OCI-LY1 (cell line): Measurements from ENCODE around the gene ICA1.
"Not testable (repeated sequence)": the region's sequence is repeated elsewhere in the genome, so short reads cannot be mapped to it uniquely, and the experiment has no call there.

ENCODE experiments used
- H2AFZ ChIP-seq: fragments of 200-600 bp; sonication (generic), shearing (Covaris generic); 2 replicates; pipeline ENCODE4 v1.6.0; 2014; ENCODE audit warnings: antibody characterized with exemption, mild to moderate bottlenecking, low read length
- H3F3A ChIP-seq: fragments of 200-600 bp; sonication (generic), shearing (Covaris generic); 2 replicates; pipeline ENCODE4 v1.6.0; 2014; ENCODE audit warnings: mild to moderate bottlenecking, antibody characterized with exemption, low read length, moderate library complexity; ENCODE audit not compliant: insufficient read depth
- H3K27ac ChIP-seq: fragments of 200-600 bp; sonication (generic); 2 replicates; pipeline ENCODE4 v1.5.1; 2014; ENCODE audit warnings: low read length, mixed run types, mild to moderate bottlenecking, low read depth; ENCODE audit not compliant: poor library complexity, severe bottlenecking
- H3K27me3 ChIP-seq: fragments of 200-600 bp; sonication (generic); 2 replicates; pipeline ENCODE4 v1.6.0; 2014; ENCODE audit warnings: antibody characterized with exemption, mild to moderate bottlenecking, low read length, moderate library complexity; ENCODE audit not compliant: insufficient read depth
- H3K36me3 ChIP-seq: fragments of 200-600 bp; sonication (generic); 2 replicates; pipeline ENCODE4 v1.6.1; 2014; ENCODE audit warnings: mild to moderate bottlenecking, antibody characterized with exemption, low read length, moderate library complexity, mixed read lengths; ENCODE audit not compliant: insufficient read depth
- H3K4me1 ChIP-seq: fragments of 200-600 bp; sonication (generic); 2 replicates; pipeline ENCODE4 v1.5.1; 2014; ENCODE audit warnings: mild to moderate bottlenecking, low read length, moderate library complexity; ENCODE audit not compliant: insufficient read depth, severe bottlenecking
- H3K4me2 ChIP-seq: fragments of 200-600 bp; sonication (generic), shearing (Covaris generic); 2 replicates; pipeline ENCODE4 v1.6.1; 2014; ENCODE audit warnings: low read length
- H3K4me3 ChIP-seq: fragments of 200-600 bp; sonication (generic); 2 replicates; pipeline ENCODE4 v1.5.1; 2014; ENCODE audit warnings: low read length, low read depth, mild to moderate bottlenecking, mixed read lengths; ENCODE audit not compliant: poor library complexity, severe bottlenecking
- H3K79me2 ChIP-seq: fragments of 200-600 bp; shearing (Covaris generic); 2 replicates; pipeline ENCODE4 v1.6.1; 2016; ENCODE audit warnings: mixed run types, low read length, mixed read lengths; ENCODE audit not compliant: insufficient read depth
- H3K9ac ChIP-seq: fragments of 200-600 bp; sonication (generic), shearing (Covaris generic); 2 replicates; pipeline ENCODE4 v1.6.1; 2014; ENCODE audit warnings: mild to moderate bottlenecking, low read length, mixed read lengths
- H3K9me2 ChIP-seq: fragments of 200-600 bp; sonication (generic), shearing (Covaris generic); 2 replicates; pipeline ENCODE4 v1.6.1; 2014; ENCODE audit warnings: low read depth, mild to moderate bottlenecking, low read length, mixed read lengths
- H3K9me3 ChIP-seq: fragments of 200-600 bp; shearing (Covaris generic); 2 replicates; pipeline ENCODE4 v1.6.1; 2014; ENCODE audit warnings: low read length, mixed read lengths
- H4K20me1 ChIP-seq: fragments of 200-600 bp; sonication (generic), shearing (Covaris generic); 2 replicates; pipeline ENCODE4 v1.6.0; 2016; ENCODE audit warnings: mild to moderate bottlenecking, low read length; ENCODE audit not compliant: insufficient read depth
- EZH2 ChIP-seq: fragments of 200-600 bp; sonication (generic), shearing (Covaris generic); IDR thresholded peaks from 2 replicates; pipeline ENCODE4 v1.8.0; 2017; ENCODE audit warnings: borderline replicate concordance, mixed run types, mild to moderate bottlenecking, antibody characterized with exemption, low read length, moderate library complexity, mixed read lengths
- TF ChIP-seq, protein P1 (sequence below): fragments of 200-600 bp; sonication (generic), shearing (Covaris generic); IDR thresholded peaks from 2 replicates; pipeline ENCODE4 v1.5.1; 2017; ENCODE audit warnings: mild to moderate bottlenecking, antibody characterized with exemption, low read length, moderate library complexity, mixed read lengths

The ICA1 gene

DNA sequence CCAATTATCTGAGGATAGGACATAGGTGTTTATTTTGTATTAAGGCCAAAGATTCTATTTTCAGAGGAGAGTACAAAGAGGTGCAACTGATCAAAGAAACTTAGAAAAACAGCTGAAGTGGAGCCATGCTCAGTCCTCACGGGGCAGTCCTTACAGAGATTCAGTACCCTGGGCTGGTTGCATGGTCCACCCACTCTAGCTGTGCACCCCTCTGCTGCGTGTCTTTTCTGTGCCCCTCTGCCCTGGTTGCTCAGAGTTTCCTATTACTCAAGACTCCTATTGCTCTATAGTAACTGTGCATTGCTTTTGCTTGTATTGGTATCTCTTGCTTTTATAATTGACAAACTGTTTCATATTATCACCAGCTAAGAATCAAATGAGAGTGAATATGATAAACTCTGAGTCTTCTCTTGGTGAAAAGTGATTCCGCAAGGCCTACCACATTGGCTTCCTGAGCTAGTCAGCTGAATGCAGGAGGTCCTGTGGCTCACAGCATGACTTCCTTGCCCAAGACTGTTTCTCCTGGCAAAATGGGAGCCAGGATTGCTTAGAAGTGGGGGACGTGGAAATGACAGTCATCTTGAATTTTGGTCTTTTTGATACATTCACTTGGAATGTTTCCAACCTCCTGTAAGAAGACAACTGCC lies 156.4 kb downstream of the ICA1 start:
- Histone ChIP-seq H3K9ac (no peak overlapping the region), H3K79me2 (no peaks in the 10 kb centered on the region), H4K20me1 (no peaks in the 10 kb centered on the region), H3F3A (no peaks in the 10 kb centered on the region), H2AFZ (no peak overlapping the region), H3K36me3 (no peaks in the 10 kb centered on the region), H3K4me2 (no peak overlapping the region), H3K9me3 (peaks cover 2% of the 10 kb centered on the region; the same call in 1 of the 2 replicates), H3K27me3 (no peaks in the 10 kb centered on the region), H3K9me2 (no peaks in the 10 kb centered on the region), H3K4me1 (no peaks in the 10 kb centered on the region), H3K4me3 (no peak overlapping the region), H3K27ac (no peak overlapping the region)
- TF ChIP-seq, protein P1, sequence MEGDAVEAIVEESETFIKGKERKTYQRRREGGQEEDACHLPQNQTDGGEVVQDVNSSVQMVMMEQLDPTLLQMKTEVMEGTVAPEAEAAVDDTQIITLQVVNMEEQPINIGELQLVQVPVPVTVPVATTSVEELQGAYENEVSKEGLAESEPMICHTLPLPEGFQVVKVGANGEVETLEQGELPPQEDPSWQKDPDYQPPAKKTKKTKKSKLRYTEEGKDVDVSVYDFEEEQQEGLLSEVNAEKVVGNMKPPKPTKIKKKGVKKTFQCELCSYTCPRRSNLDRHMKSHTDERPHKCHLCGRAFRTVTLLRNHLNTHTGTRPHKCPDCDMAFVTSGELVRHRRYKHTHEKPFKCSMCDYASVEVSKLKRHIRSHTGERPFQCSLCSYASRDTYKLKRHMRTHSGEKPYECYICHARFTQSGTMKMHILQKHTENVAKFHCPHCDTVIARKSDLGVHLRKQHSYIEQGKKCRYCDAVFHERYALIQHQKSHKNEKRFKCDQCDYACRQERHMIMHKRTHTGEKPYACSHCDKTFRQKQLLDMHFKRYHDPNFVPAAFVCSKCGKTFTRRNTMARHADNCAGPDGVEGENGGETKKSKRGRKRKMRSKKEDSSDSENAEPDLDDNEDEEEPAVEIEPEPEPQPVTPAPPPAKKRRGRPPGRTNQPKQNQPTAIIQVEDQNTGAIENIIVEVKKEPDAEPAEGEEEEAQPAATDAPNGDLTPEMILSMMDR, result no peak
- no peak for TF ChIP-seq EZH2

DNA sequence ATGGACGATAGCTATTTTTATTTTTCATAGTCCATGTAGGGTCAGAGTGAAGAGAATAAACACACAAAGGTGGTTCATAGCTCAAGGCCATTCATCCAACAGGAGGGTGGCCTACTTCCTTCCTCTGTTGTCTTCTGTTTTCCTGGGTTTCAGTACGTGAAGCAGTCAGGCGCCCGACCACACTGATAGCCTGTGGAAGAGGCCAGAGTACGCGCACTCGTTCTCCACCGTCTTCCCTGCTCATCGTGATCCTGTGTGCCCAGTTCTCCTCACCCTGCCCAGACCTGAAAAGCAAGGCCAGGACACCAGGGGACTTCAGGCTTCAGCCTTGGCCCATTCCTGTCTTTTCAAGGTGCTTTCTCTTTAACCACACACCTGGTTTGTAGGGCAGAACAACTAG lies 158.7 kb downstream of the ICA1 start:
- H3K27ac ChIP-seq, result no peak overlapping the region

DNA sequence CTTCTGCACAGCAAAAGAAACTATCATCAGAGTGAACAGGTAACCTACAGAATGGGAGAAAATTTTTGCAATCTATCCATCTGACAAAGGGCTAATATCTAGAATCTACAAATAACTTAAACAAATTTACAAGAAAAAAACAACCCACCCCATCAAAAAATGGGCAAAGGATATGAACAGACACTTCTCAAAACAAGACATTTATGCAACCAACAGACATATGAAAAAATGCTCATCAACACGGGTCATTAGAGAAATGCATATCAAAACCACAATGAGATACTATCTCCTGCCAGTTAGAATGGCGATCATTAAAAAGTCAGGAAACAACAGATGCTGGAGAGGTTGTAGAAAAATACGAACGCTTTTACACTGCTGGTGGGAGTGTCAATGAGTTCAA lies 160.7 kb downstream of the ICA1 start:
- H3K9me2 ChIP-seq, H2AFZ ChIP-seq, H4K20me1 ChIP-seq, H3K79me2 ChIP-seq, H3F3A ChIP-seq, H3K27ac ChIP-seq, H3K9ac ChIP-seq, H3K4me2 ChIP-seq, H3K4me1 ChIP-seq, H3K27me3 ChIP-seq, H3K4me3 ChIP-seq, H3K36me3 ChIP-seq, H3K9me3 ChIP-seq: not testable (repeated sequence)

More for the DNA sequence above, 158.7 kb downstream of the ICA1 start:
- Histone ChIP-seq H3K9ac (no peak overlapping the region), H3K4me2 (no peak overlapping the region), H2AFZ (no peak overlapping the region), H3K9me3 (peaks cover 2% of the 10 kb centered on the region; the same call in 1 of the 2 replicates), H3K9me2 (no peaks in the 10 kb centered on the region), H3K4me3 (no peak overlapping the region), H3F3A (no peaks in the 10 kb centered on the region), H3K79me2 (no peaks in the 10 kb centered on the region), H3K4me1 (no peaks in the 10 kb centered on the region), H3K27me3 (no peaks in the 10 kb centered on the region), H3K36me3 (no peaks in the 10 kb centered on the region), H4K20me1 (no peaks in the 10 kb centered on the region)
- TF ChIP-seq, protein P1, result no peak
- TF ChIP-seq EZH2, result no peak
